Activated CD8-positive, alpha-beta memory T cell treated with anti-CD3 and anti-CD28 coated beads for 1 hour (primary cell): ENCODE results near the gene MCF2L.
A peak's percentile ranks its signal among the peaks of the same experiment; 100 is the strongest.
"Not testable (repeated sequence)": the region's sequence is repeated elsewhere in the genome, so short reads cannot be mapped to it uniquely, and the experiment has no call there.

Source experiments
- DNase-seq, 2 donors: peaks; one replicate each; pipeline ENCODE4 v3.0.0-alpha.2; 2020; ENCODE audit warnings: low read depth in 1 of 2; ENCODE audit errors: extremely low read depth in 1 of 2

Gene MCF2L

GRCh38 chr13:112968910-112969691 is at the start of gene MCF2L:
Gene MCF2L (plus strand): TSS chr13:112969214. CDS start chr13:112969380, 166 bp downstream.
- peak; percentile 26 to 44 for DNase-seq

- DNase-seq = no peak
These were observed 45.1 kb upstream of the MCF2L start for GRCh38 chr13:112923962-112924361.

GRCh38 chr13:112924365-112924764 is 44.6 kb upstream of the MCF2L start:
- DNase-seq = no peak

GRCh38 chr13:112926003-112926402 is 43.0 kb upstream of the MCF2L start:
- DNase-seq = no peak

GRCh38 chr13:112926993-112927392 is 42.0 kb upstream of the MCF2L start:
- no peak for DNase-seq

GRCh38 chr13:112928020-112928971 is 40.7 kb upstream of the MCF2L start:
- no peak for DNase-seq

GRCh38 chr13:112928972-112929782 is 39.8 kb upstream of the MCF2L start:
- DNase-seq = no peak

GRCh38 chr13:112929783-112930055 is 39.3 kb upstream of the MCF2L start:
- no peak for DNase-seq

GRCh38 chr13:112930192-112930591 is 38.8 kb upstream of the MCF2L start:
- DNase-seq = no peak

GRCh38 chr13:112931028-112931934 is 37.7 kb upstream of the MCF2L start:
- no peak for DNase-seq

- DNase-seq = no peak
These were observed 36.0 kb upstream of the MCF2L start for GRCh38 chr13:112932971-112933370.

- DNase-seq = no peak
These were observed 35.4 kb upstream of the MCF2L start for GRCh38 chr13:112933649-112934048.

- DNase-seq = no peak
These were observed 34.9 kb upstream of the MCF2L start for GRCh38 chr13:112934078-112934477.

- no peak for DNase-seq
These were observed 30.3 kb upstream of the MCF2L start for GRCh38 chr13:112938680-112939079.

- no peak for DNase-seq
These were observed 28.8 kb upstream of the MCF2L start for GRCh38 chr13:112940236-112940635.

GRCh38 chr13:112941349-112941748 is 27.7 kb upstream of the MCF2L start:
- no peak for DNase-seq

GRCh38 chr13:112941765-112942164 is 27.2 kb upstream of the MCF2L start:
- not testable (repeated sequence) for DNase-seq

GRCh38 chr13:112942689-112943308 is 26.2 kb upstream of the MCF2L start:
- peak; percentile 91 to 94 for DNase-seq

- DNase-seq = no peak
These were observed 25.5 kb upstream of the MCF2L start for GRCh38 chr13:112943309-112944125.
